ENCODE measurements around the gene PYCR2.

DNA sequence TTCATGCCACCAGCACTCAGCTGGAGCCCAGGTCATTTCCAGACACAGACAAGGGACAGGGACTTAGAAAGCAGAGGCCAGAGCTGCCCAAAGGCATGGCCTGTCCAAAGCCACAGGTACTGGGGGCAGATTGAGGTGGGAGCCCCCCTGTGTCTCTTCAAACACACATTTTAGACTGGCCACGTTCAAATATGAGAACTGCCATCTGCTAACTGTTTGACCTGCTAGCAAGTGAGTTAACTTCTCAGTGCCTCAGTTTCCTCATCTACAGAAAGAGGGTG lies 17.8 kb upstream of the PYCR2 start:
- TF ChIP-seq POLR2A (IDR thresholded peaks at IDR 0.05; ENCODE audit: low read length) (no peak), GATA1 (IDR thresholded peaks at IDR 0.05; ENCODE audit: low read depth, low read length) (no peak)

Measured in erythroblast (primary cell).